ENCODE data around the gene LDLRAD3. TPM values are rescaled to one million over a fixed set of nuclear protein-coding genes. Genes with fewer than 3 reads are reported as not detected.

The LDLRAD3 gene
- total and polyA plus RNA-seq, 4 donors = 2.2 to 14.3 (median 9.9) TPM

GRCh38 chr11:36156161-36156816, 212.4 kb downstream of the LDLRAD3 start:
- peak in 1 of 3 donors; percentile 22 for DNase-seq
- Histone ChIP-seq H3K9me3 (ENCODE audit: control insufficient read depth in 4 of 4, insufficient read depth in 3 of 4, low read length in 3 of 4) (no peaks in the 10 kb centered on the region), H3K27ac (ENCODE audit: low read depth in 1 of 2, low read length in 1 of 2) (no peak overlapping the region), H3K27me3 (ENCODE audit: control insufficient read depth in 3 of 3, insufficient read depth in 3 of 3, low read length in 2 of 3) (no peaks in the 10 kb centered on the region), H3K4me3 (no peak overlapping the region), H3K9ac (ENCODE audit: insufficient read depth in 1 of 2, low read length in 2 of 2) (no peak overlapping the region), H3K4me1 (ENCODE audit: control insufficient read depth in 5 of 5, insufficient read depth in 5 of 5, low read length in 5 of 5) (peaks cover 3 to 67% (median 9%) of the 10 kb centered on the region in 5 donors), H3K36me3 (ENCODE audit: control insufficient read depth in 4 of 4, insufficient read depth in 4 of 4, low read length in 4 of 4) (no peaks in the 10 kb centered on the region)
- no peak for ATAC-seq (ENCODE audit: insufficient read depth, low FRiP score)
- TF ChIP-seq CTCF (IDR thresholded peaks at IDR 0.05; ENCODE audit: control extremely low read depth, extremely low read depth) = no peak
- 68 to 81% methylated on average over 4 of the region's 4 CpGs for WGBS, 2 donors

- no peak overlapping the region for H3K4me3 ChIP-seq
- no peak overlapping the region for H3K9ac ChIP-seq (ENCODE audit: insufficient read depth in 1 of 2, low read length in 2 of 2)
- no peaks in the 10 kb centered on the region for H3K27me3 ChIP-seq (ENCODE audit: control insufficient read depth in 3 of 3, insufficient read depth in 3 of 3, low read length in 2 of 3)
- H3K9me3 ChIP-seq (ENCODE audit: control insufficient read depth in 4 of 4, insufficient read depth in 3 of 4, low read length in 3 of 4) = no peaks in the 10 kb centered on the region
- ATAC-seq (ENCODE audit: insufficient read depth, low FRiP score) (no peak), DNase-seq (peak in 2 of 3 donors; percentile 33 to 65)
- peaks cover 3 to 74% (median 9%) of the 10 kb centered on the region in 5 donors for H3K4me1 ChIP-seq (ENCODE audit: control insufficient read depth in 5 of 5, insufficient read depth in 5 of 5, low read length in 5 of 5)
- TF ChIP-seq CTCF (IDR thresholded peaks at IDR 0.05; ENCODE audit: control extremely low read depth, extremely low read depth) = no peak
- WGBS, 2 donors = 47 to 55% methylated on average over 5 of the region's 5 CpGs
- no peak overlapping the region for H3K27ac ChIP-seq (ENCODE audit: low read depth in 1 of 2, low read length in 1 of 2)
- no peaks in the 10 kb centered on the region for H3K36me3 ChIP-seq (ENCODE audit: control insufficient read depth in 4 of 4, insufficient read depth in 4 of 4, low read length in 4 of 4)
Observed at GRCh38 chr11:36156817-36157519, 213.1 kb downstream of the LDLRAD3 start.

- ATAC-seq (ENCODE audit: insufficient read depth, low FRiP score) (no peak), DNase-seq (peak in 1 of 3 donors; percentile 36)
- H3K9ac ChIP-seq (ENCODE audit: insufficient read depth in 1 of 2, low read length in 2 of 2) = peak overlapping the region in 1 of 2 donors; percentile 20
- no peak overlapping the region for H3K4me3 ChIP-seq
- H3K36me3 ChIP-seq (ENCODE audit: control insufficient read depth in 4 of 4, insufficient read depth in 4 of 4, low read length in 4 of 4) = no peaks in the 10 kb centered on the region
- no peak overlapping the region for H3K27ac ChIP-seq (ENCODE audit: low read depth in 1 of 2, low read length in 1 of 2)
- H3K4me1 ChIP-seq (ENCODE audit: control insufficient read depth in 5 of 5, insufficient read depth in 5 of 5, low read length in 5 of 5) = peaks cover 5 to 86% (median 7%) of the 10 kb centered on the region in 5 donors
- TF ChIP-seq CTCF (IDR thresholded peaks at IDR 0.05; ENCODE audit: control extremely low read depth, extremely low read depth) = no peak
- WGBS, 2 donors = 81 to 87% methylated on average over 10 of the region's 10 CpGs
- H3K27me3 ChIP-seq (ENCODE audit: control insufficient read depth in 3 of 3, insufficient read depth in 3 of 3, low read length in 2 of 3) = no peaks in the 10 kb centered on the region
- no peaks in the 10 kb centered on the region for H3K9me3 ChIP-seq (ENCODE audit: control insufficient read depth in 4 of 4, insufficient read depth in 3 of 4, low read length in 3 of 4)
Observed at GRCh38 chr11:36160091-36160490, 216.2 kb downstream of the LDLRAD3 start.

Measured in lung (tissue), 12 donors.